GM18526 (cell line): ENCODE measurements around the gene PRAC2.

Experiments used
- POLR2A ChIP-seq: IDR thresholded peaks from 3 replicates; pipeline ENCODE4 v1.6.1; 2011; ENCODE audit not compliant: insufficient read length; ENCODE audit errors: extremely low read depth

PRAC2 gene

GRCh38 chr17:48722915-48723422 is at the start of gene PRAC2:
Gene PRAC2 (plus strand): TSS chr17:48723185. CDS start chr17:48724411, 1,226 bp downstream.
- no peak for TF ChIP-seq POLR2A

GRCh38 chr17:48676963-48677558 is 45.9 kb upstream of the PRAC2 start:
- TF ChIP-seq POLR2A: no peak

- TF ChIP-seq POLR2A: no peak
Measured at GRCh38 chr17:48678141-48678971, 44.6 kb upstream of the PRAC2 start.

- no peak for TF ChIP-seq POLR2A
Measured at GRCh38 chr17:48679385-48680096, 43.4 kb upstream of the PRAC2 start.

GRCh38 chr17:48681609-48682008 is 41.4 kb upstream of the PRAC2 start:
- no peak for TF ChIP-seq POLR2A

GRCh38 chr17:48690655-48691054 is 32.3 kb upstream of the PRAC2 start:
- no peak for TF ChIP-seq POLR2A

GRCh38 chr17:48692049-48692448 is 30.9 kb upstream of the PRAC2 start:
- TF ChIP-seq POLR2A: no peak

GRCh38 chr17:48693178-48693577 is 29.8 kb upstream of the PRAC2 start:
- TF ChIP-seq POLR2A: no peak

GRCh38 chr17:48701864-48702532 is 21.0 kb upstream of the PRAC2 start:
- no peak for TF ChIP-seq POLR2A

GRCh38 chr17:48704361-48705248 is 18.4 kb upstream of the PRAC2 start:
- no peak for TF ChIP-seq POLR2A

GRCh38 chr17:48711128-48711527 is 11.9 kb upstream of the PRAC2 start:
- no peak for TF ChIP-seq POLR2A

GRCh38 chr17:48715496-48716399 is 7.2 kb upstream of the PRAC2 start:
- TF ChIP-seq POLR2A: no peak
